Head of caudate nucleus (tissue), 42 donors: Measurements from ENCODE around the gene ARPC4.
"Not testable (repeated sequence)": the region's sequence is repeated elsewhere in the genome, so short reads cannot be mapped to it uniquely, and the experiment has no call there.

Experiments
- DNase-seq, 42 donors: peaks; one replicate each; pipeline versions ENCODE4 v3.0.0 to v3.0.0-alpha.2; 2020 to 2021; ENCODE audit warnings: mixed read lengths in 7 of 42
- intact Hi-C: fragments of 100-400 bp; cut with DNase I; formaldehyde crosslinking; loops from one replicate; pipeline ENCODE4 v1.15.0; 2022

Gene ARPC4

GRCh38 chr3:9838856-9839255 lies 46.0 kb downstream of the ARPC4 start:
- intact Hi-C loops = no loop called here
- DNase-seq = no peak

- intact Hi-C loops = loop anchor here (5.0 to 10.0 kb wide), 3 partner anchors 49 to 106 kb away; partner anchors contain the start of genes ARPC4, JAGN1 and TADA3
Observed at GRCh38 chr3:9841015-9841414, 48.1 kb downstream of the ARPC4 start.

GRCh38 chr3:9843715-9844438 lies 51.0 kb downstream of the ARPC4 start, which contains the start of gene RPUSD3:
RPUSD3 (minus strand) TSS chr3:9844008; CDS start chr3:9843990, 18 bp downstream.
- intact Hi-C loops = loop anchor here (5.0 to 10.0 kb wide), 3 partner anchors 51 to 103 kb away; partner anchors contain the start of genes ARPC4, JAGN1 and TADA3
- peak; percentile 98 to 100 (median 99) for DNase-seq

More at GRCh38 chr3:9841015-9841414, 48.1 kb downstream of the ARPC4 start:
- no peak for DNase-seq

- DNase-seq = no peak
- intact Hi-C loops = loop anchor here (5.0 to 10.0 kb wide), 2 partner anchors 49 to 86 kb away; partner anchors contain the start of genes CRELD1 and JAGN1
Observed at GRCh38 chr3:9846231-9846630, 53.3 kb downstream of the ARPC4 start.

- DNase-seq = no peak
- intact Hi-C loops = loop anchor here (5.0 to 10.0 kb wide), 2 partner anchors 48 to 85 kb away; partner anchors contain the start of genes CRELD1 and JAGN1
Observed at GRCh38 chr3:9846931-9847488, 54.1 kb downstream of the ARPC4 start.

GRCh38 chr3:9847870-9848269 lies 55.0 kb downstream of the ARPC4 start:
- DNase-seq = not testable (repeated sequence)
- intact Hi-C loops = loop anchor here (5.0 to 10.0 kb wide), 2 partner anchors 47 to 84 kb away; partner anchors contain the start of genes CRELD1 and JAGN1

- intact Hi-C loops = loop anchor here (5.0 to 10.0 kb wide), 2 partner anchors 46 to 83 kb away; partner anchors contain the start of genes CRELD1 and JAGN1
- peak in 4 of 42 donors; percentile 22 to 48 (median 28) for DNase-seq
Observed at GRCh38 chr3:9848860-9849259, 56.0 kb downstream of the ARPC4 start.

GRCh38 chr3:9851383-9851782 lies 58.5 kb downstream of the ARPC4 start:
- intact Hi-C loops = not testable (repeated sequence)
- DNase-seq = peak in 18 of 42 donors; percentile 12 to 62 (median 40)

- DNase-seq = peak in 2 of 42 donors; percentile 24 to 47
- intact Hi-C loops = not testable (repeated sequence)
Observed at GRCh38 chr3:9851926-9852325, 59.0 kb downstream of the ARPC4 start.

GRCh38 chr3:9852528-9852927 lies 59.6 kb downstream of the ARPC4 start:
- intact Hi-C loops = no loop called here
- no peak for DNase-seq

- intact Hi-C loops = not testable (repeated sequence)
Observed at GRCh38 chr3:9854291-9854940, 61.5 kb downstream of the ARPC4 start.

GRCh38 chr3:9855594-9855993 lies 62.7 kb downstream of the ARPC4 start:
- no peak for DNase-seq
- intact Hi-C loops = no loop called here

More at GRCh38 chr3:9854291-9854940, 61.5 kb downstream of the ARPC4 start:
- DNase-seq = not testable (repeated sequence)
